ENCODE results near the gene HEATR5A.

DNA sequence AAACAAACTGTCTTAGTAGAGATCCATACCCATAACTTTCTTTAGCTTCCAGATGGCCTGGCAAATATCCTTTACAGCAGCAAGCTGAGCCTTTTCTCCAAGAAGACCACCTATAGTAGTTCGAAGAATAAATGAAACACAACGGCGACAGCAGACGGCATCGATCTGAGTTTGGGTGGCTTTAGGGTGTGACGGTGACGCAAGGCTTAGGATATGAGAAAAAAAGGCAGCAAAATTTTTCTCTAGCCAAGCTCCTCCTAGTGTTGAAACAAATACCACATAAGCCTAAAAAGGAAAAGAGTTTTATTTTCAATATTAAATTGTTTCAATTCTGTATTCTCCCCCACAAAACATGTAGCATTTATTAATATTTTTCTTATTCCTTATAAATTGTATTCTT is 33.3 kb downstream of the HEATR5A start:
- TF ChIP-seq GATA2 (IDR thresholded peaks at IDR 0.05; ENCODE audit: low read depth, low read length) (no peak), GATA3 (IDR thresholded peaks at IDR 0.05; ENCODE audit: low read depth, low read length) (no peak)

Measured in SH-SY5Y (cell line).